8988T (cell line): ENCODE measurements around the gene CDYL.

Source experiments
- DNase-seq: peaks from one replicate; pipeline ENCODE4 v3.0.0; 2011

Gene CDYL, protein sequence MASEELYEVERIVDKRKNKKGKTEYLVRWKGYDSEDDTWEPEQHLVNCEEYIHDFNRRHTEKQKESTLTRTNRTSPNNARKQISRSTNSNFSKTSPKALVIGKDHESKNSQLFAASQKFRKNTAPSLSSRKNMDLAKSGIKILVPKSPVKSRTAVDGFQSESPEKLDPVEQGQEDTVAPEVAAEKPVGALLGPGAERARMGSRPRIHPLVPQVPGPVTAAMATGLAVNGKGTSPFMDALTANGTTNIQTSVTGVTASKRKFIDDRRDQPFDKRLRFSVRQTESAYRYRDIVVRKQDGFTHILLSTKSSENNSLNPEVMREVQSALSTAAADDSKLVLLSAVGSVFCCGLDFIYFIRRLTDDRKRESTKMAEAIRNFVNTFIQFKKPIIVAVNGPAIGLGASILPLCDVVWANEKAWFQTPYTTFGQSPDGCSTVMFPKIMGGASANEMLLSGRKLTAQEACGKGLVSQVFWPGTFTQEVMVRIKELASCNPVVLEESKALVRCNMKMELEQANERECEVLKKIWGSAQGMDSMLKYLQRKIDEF

DNA sequence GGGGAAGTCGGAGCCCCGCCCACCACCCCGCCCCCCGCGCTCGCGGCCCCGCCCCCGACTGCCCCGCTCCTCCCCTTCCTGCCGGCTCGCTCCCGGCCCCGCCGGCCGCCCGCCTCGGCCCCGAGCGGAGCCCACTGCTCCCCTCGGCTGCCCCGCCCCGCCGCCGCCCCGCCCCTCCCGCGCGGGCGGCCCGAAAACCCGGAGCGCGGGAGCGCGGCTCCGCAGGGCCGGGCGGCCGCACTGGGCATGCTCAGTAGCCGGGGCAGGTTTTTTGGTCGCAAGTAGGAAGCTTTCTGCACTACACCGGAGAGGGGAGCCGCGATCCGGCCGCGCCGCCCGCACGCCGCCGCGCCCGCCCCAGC, at the start of gene CDYL:
Gene CDYL, plus strand, starts transcription at position 274 of the 362 bp plus-strand sequence. CDS start 380 bp downstream, outside the sequence.
- DNase-seq = peak; percentile 89

DNA sequence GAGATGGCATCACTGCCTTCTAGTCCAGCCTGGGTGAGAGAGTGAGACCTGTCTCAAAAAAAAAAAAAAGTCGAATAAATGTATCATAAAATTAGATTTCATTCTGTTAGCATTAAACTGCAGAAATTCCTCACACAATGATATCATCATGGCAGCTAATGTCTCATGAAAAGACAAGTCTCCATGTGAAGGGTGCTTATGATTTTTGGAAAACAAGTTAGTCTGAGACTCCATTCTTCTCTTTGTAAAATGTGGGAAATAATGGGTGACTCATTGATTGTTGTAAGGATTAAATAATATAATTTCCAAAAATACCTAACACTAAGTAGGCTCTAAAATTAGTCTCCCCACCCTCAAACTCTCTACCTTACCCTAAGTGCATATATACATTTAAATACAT, 49.6 kb upstream of the CDYL start:
- no peak for DNase-seq

DNA sequence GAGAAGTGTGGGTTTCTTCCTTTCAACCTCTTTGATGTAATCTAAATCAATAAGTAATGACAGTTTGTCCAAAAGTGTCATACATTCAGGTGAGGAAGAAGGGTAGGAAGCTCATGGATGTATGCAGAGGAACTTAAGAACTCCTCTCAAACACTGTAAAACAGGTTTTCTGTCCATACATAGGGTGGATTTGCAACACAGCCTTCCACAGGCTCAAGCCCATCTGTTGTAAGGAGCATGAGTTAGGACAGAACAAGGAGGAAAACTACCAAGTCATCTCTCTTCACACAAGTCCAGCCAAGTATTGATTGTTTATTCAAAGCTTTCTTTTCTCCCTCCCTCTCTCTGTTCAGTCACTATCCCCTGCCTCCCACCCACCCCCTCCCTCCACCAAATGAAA, 49.0 kb upstream of the CDYL start:
- DNase-seq = no peak

DNA sequence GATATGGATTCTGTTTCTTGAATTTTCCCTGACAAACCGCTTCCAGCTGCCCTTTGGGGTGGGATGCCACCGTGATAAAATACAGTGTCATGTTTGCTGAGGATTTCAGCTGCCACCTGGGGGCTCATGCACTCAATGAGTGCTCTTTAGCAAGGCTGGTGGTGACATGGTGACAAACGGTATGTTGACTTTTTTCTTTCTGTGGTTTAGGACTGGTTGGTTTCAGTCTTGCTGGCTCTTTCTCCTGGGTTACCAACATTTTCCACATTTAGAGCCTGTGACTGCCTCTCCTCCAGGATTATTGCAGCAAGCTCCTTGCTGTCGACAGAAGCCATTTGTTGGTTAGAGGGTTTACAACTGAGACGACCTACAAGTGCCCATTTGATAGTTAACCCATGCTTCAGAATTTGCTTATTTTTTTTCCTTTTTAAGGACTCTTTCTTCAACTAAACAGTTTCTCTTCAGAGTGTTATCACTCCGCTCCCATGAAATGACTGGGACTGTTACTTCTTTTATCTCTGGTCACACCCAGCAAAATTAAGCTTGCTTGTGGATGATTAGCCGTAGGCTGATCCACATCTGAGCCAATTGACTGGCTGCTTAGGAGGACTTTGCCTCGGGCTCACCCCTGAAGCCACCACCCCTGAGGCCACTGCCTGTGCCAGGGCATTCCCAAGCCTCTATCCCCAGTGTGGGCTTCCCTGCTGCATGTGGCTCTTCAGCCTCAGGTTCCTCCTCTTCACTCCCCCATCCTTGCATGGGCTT, 48.4 kb upstream of the CDYL start:
- DNase-seq = no peak

DNA sequence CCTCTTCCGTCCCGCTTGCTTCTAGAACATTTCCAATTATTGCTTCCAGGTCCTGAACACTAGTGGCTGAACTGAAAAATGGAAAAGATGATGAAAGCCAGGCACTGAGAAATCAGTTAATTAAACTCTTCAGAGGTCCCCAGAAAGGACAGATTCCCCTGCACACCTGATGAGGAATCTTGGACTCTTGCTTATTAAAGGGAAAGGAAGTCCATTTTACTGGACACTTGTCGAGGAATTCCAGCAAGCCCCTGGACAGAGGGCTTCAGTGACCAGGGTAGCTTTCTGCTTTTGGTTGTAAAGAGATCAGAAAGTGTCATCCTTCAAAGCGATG, 47.8 kb upstream of the CDYL start:
- DNase-seq = no peak

DNA sequence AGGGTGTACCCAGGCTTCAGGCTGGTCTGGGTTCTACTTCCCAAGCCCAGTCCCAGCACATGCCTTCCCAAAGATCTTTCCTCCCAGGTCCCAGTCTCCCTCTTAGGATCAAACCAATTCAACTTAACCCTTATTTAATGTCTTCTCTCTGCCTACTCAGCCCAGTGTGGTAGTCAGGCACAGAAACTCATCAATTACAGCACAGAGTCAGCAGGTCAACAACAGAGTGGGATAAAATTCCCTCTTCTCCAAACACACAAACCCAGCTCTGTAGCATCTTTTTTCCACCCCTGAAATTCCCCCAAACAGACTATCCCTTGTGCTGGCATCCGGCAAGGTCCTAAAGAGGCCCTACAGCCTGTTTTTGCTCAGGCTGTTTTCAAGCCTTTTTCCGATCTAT, 47.3 kb upstream of the CDYL start:
- DNase-seq = no peak

DNA sequence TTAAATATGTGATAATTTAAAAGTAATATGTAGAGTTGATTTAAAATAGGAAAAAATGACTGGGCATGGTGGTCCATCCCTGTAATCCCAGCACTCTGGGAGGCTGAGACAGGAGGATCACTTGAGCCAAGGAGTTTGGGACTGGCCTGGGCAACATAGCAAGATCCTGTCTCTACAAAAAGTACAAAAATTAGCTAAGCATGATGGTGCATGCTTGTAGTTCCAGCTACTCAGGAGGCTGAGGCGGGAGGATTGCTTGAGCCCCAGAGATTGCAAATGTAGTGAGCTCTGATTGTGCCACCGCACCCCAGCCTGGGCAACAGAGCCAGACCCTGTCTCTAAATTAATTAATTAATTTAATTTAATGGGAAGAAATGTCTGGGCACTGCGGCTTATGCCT, 44.2 kb upstream of the CDYL start:
- DNase-seq = no peak

DNA sequence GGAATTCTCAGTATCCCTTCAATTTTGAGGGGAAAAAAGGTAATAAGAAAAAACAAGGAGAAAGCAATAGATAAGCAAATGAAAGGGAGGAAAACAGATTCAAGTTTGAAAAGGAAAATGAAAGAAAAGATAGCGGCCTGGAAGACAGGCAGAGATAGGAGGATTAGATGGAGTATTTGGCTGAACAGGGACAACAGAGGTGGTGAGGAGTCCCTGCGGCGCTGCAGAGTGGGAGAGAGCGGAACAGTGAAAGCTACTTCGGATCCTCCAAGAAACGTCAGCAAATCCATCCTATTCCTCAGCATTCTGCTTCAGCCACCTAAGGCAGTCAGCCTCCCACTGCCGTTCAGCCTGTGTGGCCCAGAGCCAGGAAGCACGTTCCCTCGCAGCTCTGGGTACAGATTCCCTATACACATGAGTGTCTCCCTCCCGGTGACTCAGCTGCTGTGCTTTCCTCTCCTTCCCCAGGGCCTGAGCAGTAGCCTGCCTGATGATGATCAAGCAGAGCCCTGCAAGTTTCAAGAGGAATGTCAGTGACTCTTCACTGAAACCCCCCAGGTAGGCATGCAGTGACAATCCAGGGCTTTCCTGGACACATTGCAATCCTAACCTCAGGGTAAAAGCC, 43.4 kb upstream of the CDYL start:
- DNase-seq = peak; percentile 62

DNA sequence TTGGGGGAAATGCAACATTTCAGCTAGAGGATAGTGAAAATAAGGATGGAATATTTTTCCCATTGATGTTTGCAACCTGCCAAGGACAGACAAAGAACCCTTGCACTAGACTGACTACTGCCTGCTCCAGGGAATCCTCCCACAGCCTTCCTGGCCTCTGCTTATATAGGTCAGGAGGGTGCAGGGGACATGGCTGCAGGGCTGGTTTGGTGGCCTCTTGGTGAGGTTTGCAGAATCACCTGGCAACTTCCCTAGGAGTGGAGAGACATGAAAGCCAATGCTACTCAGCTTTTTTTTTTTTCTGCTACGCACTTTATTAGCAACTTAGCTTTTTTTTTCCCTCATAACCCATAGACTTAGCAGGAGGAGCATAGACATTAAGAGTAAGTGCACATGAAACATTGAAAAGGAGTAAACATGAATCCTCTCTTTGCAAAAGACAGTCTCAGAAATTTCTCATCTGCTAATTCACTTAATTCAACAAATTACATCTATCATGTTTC, 39.8 kb upstream of the CDYL start:
- DNase-seq = no peak

DNA sequence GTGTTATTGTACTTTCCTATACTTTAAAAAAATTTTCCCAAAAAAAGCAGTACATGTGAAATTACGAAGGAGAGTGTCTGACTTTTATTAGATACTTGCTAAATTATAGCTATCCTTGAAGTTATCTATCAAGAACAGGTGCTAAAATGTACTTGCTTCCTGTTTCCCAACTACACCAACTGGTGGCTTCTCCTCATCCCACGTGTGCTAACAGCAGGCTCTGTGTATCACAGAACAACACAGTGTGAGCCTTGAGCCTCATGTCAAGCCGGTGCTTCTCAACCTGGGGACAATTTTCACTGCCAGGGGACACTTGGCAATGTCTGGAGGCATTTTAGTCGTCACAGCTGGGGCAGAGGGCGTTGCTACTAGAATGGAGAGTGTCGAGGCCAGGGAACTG, 36.2 kb upstream of the CDYL start:
- DNase-seq = no peak

DNA sequence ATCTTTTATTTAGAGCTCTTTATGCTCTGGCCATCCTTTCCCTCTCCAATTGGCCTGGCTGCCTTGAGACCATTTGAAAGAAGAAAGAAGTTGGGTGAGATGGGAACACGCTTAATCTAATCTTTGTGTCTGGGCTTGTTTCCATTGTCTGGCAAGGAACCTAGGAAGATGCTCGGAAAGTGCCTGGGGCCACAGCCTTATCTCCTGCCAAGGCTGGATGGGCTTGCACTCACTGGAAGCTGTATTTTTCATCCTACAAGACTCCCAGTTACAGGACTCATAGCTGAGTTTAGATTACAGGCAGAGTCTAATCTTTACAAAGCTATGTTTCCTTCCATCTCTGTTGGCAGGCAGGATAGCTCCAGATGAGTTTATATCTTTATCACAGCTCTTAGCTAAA, 33.1 kb upstream of the CDYL start:
- DNase-seq = no peak

DNA sequence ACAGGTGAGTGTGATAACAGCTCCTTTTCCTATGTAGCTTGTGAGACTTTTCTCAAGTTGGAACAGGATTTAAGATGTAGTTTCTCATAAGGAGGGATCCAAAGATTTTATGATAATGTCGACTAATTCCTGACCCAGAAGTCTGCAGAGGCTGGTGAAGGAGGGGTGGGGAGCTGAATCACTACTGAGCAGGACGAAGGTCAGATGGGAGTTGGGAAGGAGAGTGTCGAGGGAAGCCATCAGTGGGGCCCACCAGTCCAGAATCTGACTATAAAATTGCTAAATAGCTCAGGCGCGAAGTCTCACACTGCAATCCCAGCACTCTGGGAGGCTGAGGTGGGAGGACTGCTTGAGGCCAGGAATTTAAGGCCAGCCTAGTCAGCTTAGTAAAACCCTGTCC, 32.3 kb upstream of the CDYL start:
- no peak for DNase-seq

DNA sequence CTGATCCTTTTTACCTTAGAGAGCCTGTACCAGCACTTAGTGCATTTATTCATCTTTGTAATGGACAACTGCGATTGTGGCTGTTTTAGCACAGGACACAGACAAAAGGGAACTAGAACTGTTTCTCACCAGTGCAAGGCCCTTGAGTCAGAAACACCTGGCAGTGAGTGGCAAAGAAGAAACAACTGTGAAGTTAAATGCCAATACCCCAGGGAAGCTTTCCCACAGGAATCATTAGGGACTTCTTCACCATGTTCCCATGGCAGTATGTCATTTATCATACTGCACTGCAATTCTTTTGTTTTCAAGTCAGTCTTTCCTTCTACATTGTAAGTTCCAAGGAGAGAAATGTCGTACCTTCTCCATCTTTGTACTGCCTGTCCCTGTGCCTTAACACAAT, 28.6 kb upstream of the CDYL start:
- no peak for DNase-seq

DNA sequence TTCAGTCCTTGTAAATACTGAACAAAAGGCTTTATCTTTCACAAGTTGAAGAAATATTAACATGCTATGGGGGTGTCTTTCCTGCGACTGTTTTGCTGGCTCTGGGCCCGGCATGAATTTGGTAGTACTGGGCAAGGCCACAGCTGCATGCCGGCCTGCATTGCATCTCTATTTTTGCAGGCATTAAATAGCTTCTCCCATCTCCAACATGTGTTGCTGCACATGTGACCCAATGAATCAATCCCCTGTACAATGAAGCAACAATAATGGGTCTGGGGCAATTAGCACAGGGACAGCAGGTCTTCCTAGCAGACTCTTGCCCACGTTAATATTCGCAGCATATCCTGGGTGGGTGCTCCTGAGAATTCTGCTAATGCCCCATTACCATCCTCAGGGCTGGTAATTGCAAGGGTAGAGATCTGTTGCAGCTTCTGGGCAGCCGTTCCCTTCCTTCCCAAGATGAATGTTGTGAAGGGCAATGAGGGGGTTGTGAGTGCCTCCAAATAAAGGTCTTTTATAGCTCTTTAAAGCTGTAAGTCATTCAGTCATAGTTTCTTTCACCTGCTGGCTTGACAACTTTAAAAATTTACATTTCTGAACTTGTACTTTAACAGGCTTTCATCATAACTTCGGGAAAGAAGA, 24.3 kb upstream of the CDYL start:
- no peak for DNase-seq

DNA sequence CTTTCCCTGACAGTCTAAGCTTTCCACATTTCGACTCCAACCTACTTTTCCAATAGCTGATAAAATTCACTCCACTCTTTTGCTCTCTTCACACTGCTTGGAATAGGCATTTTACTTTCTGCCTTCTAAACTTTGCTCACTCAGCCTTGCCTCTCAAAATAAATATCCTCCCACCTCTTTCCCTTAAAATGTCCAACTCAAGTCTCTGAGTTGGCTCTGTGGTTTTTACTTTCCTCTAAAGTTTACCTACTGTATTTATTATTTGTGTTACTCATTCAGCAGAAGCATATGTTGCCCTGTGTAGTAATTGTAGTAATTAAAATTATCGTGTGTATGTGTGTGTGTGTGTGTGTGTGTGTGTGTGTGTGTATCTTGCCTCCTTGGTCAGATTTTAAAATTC, 20.0 kb upstream of the CDYL start:
- no peak for DNase-seq

DNA sequence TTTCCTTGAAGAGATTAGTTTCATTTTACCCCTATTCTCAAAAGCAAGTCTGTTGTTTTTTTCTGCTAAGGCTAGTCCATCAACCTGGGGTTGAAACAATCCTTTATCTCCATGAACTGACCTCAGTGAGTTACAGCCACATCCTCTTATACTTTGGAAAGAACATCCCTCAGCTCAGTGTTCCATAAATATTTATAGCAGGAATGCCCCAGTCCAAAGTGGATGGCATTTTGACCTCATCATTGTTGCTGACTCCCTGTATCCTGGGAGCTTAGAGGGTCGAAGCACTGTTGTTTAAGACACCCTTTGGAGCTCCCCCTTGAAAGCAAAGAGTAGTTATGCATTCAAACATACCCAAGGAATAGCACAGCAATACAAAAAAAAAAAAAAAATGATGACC, 16.2 kb upstream of the CDYL start:
- DNase-seq = no peak

DNA sequence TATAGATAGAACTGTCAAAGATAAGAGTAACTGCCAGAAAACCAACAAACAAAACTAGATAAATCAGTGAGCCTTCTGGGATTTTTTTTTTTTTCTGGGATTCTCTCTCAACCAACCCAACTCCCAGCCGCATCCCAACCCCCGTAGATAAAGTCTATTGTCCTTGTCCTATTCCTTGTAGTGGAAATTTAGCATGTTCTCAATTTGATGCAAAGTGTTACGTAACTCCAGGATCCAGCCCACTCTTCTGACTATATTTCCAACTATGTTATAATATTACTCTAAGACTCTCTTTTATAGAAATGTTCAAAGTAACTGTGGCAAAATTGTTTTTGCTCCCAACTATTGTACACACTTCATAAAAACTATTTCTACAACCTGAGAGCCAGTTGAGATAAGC, 15.4 kb upstream of the CDYL start:
- DNase-seq = no peak

DNA sequence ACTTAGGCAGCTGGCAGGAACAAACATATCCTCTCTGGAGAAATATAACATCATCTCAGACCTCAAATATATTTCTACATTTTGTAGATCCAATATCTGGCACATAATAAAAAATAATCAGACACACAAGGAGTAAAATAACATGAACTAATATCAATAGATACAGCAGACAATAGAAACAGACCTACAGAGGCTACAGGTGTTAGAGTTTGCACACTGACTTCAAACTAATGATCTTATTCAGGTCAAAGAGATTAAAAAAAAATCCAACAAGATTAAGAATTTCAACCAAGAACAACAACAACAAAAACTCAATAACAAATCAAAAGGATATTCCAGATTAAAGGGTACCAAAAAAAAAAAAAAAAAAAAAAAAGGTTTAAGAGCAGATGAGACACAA, 13.9 kb upstream of the CDYL start:
- no peak for DNase-seq

DNA sequence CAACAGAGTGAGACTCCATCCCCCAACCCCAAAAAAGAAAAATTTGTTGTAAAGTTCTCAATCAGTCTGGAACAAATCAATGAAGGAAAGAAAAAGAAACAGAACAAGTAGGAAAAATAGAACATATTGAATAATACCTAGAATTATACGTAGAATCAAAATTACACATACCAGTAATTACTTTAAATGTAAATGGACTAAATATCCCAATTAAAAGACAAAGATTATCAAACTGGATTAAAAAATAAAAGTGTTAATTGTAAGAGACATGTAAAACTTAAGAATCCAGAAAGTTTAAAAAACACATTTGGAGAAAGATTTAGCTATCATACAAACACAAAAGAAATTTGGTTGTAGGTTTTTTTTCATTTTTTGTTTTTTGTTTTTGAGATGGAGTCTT, 12.3 kb upstream of the CDYL start:
- no peak for DNase-seq

DNA sequence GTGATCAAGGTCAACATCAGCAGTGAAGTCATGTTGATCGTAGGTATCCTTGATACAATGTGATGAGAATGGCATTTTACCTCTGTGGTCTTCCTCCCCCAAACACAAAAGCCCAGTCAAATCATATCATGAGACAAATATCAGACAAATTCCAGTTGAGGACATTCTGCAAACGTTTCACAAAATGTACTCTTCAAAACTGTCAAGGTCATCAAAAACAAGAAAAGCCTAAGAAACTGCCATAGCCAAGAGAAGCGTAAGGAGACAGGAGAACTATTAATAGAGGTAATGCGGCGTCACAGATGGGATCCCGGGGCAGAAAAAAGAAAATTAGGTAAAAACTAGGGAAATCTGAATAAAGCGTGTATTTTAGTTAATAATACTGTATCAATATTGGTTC, 7.4 kb upstream of the CDYL start:
- DNase-seq = no peak

DNA sequence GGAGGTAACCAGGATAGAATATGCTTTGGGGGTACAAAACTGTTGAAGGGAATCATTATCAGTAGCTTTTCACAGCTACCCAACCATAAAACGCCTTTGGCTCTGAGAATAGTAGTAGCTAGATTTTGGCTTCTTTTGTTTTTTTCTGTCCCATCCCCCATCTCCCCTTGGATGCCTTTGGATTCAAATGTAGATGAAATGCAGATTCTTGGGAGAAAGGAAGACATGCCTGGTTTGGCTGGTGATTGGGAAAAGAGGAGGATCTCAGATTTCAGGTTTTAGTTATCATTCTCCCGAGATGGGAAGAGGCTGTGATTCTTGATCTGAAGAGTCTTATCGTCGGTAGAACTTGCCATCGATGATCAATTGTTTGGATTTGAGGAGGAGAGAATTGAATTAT, 3.5 kb upstream of the CDYL start:
- no peak for DNase-seq

DNA sequence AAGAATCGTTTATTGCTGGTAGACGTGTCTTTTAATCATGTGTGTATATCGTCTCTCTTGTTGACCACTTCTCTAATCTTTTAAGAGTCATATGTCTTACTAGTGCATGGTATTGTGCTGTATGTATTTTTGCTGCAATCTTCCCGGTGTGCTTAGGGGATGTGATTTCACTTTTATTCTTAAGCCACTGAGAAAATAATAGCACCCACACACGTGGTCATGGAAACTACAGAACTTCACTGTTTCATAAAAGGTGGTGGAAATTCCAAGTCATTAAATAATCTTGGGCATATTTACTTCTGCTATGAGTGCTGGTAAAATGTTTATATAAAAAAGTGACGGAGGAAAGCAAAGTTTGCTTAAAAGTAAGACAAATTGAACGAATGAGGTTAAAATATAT, 3.0 kb upstream of the CDYL start:
- no peak for DNase-seq

DNA sequence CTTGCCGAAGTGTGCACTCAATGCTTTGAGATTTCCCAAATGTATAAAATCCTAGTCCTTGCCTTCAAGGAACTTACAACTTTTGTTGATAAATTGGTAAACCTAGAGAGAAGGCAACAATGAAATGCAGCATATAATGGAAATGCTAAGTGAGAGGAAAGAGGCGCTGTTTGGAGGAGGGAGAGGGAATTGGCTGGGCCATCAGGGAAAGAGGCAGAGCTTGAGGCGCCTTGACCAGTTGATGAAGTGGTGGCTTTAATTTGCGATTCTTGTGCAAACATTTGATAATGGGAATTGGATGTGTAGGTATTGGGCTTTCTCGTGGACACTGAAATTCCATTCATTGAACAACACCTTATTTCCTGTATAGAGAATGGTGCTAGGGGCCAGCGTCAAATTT, 1.9 kb upstream of the CDYL start:
- no peak for DNase-seq
